GM08714 (cell line): ENCODE results near the gene LY6G6F.
"Not testable (repeated sequence)": the region's sequence is repeated elsewhere in the genome, so short reads cannot be mapped to it uniquely, and the experiment has no call there.

Source experiments
- H3K4me3 ChIP-seq: fragments of 200-500 bp; sonication (Bioruptor generic); 2 replicates; pipeline ENCODE4 v1.5.1; 2014; ENCODE audit warnings: mild to moderate bottlenecking, low read length, inconsistent platforms
- ZNF274 ChIP-seq: IDR thresholded peaks from 2 replicates; pipeline ENCODE4 v1.6.1; 2012; ENCODE audit warnings: mild to moderate bottlenecking, low read depth, low read length

Gene LY6G6F

GRCh38 chr6:31702819-31703716, 3.6 kb upstream of the LY6G6F start, which contains the start of gene ABHD16A:
TSS of gene ABHD16A (minus strand) at chr6:31703324. CDS start at chr6:31703281, 43 bp downstream.
- TF ChIP-seq ZNF274 = no peak
- peak within 1 kb of the TSS; percentile 94 for H3K4me3 ChIP-seq

DNA sequence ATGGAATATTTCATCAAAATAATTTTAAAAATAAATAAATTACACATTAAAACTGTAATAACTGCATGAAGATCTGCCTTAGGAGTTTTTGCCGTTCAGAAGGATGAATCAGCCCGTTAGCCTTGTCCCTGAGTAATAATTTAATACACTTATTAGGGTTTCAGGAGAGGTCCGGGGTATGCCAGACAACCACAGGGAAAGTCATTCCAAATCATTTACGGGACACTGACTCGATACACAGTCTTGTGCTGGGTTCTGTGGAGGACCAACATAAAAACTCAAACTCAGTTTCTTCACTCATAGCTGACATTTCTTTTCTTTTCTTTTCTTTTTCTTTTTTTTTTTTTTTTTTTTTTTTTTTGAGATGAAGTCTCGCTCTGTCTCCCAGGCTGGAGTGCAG, 735 bp upstream of the LY6G6F start:
- TF ChIP-seq ZNF274 = no peak
- no peak overlapping the region for H3K4me3 ChIP-seq

- no peak for TF ChIP-seq ZNF274
- H3K4me3 ChIP-seq = no peak overlapping the region
These were observed 1.0 kb downstream of the LY6G6F start for GRCh38 chr6:31707701-31708100.

DNA sequence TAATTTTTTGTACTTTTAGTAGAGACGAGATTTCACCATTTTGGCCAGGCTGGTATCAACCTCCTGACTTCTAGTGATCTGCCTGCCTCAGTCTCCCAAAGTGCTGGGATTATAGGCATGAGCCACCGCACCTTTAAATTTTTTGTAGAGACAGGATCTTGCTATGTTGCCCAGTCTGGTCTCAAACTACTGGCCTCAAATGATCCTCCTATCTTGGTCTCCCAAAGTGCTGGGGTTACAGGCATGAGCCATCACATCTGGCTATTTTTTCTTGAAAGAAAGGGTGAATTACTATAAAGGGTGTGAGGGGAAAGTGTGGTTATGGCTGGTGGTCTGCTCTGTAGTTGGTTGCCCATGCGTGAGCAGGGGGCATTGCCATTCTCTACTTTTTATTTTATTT, 1.6 kb downstream of the LY6G6F start:
- TF ChIP-seq ZNF274 = no peak
- no peak overlapping the region for H3K4me3 ChIP-seq

DNA sequence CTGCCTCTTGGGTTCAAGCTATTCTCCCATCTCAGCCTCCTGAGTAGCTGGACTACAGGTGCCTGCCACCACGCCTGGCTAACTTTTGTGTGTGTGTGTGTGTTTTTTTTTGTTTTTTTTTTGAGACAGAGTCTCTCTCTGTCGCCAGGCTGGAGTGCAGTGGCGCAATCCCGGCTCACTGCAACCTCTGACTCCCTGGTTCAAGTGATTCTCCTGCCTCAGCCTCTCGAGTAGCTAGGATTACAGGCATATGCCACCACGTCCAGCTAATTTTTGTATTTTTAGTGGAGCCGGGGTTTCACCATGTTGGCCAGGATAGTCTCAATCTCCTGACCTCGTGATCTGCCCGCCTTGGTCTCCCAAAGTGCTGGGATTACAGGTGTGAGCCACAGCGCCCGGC, 2.5 kb downstream of the LY6G6F start:
- not testable (repeated sequence) for H3K4me3 ChIP-seq

DNA sequence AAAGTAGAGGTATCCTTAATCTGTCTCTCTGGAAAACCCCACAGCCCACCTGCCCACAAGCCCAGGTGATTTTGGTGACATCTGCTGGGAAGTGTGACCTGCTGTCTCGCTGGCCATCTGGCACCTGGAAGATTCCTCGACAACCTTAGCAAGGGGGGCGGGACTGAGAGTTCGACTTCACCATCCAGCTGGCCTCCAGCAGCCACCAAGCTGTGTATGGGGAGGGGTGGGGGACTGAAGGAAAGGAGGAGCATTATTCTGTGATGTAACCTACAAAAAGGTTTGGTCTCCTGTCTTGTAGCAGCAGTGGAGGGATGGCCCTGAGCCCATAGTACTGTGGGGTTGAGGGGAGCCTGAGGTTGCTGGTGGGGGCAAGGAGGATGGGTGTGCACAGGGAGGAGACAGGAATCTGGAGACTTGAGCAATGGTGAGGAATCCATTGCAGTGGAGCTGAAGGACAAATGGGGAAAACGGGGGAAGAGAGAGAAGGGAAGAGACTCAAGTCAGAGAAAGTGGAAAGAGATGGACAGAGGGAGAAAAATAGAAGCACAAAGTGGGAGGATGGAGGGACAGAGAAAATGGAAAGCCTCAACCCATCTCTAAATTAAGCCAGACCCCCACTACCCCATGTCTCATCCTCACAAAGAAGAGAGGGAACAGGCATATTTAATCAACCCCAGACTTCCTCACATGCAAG, 4.0 kb downstream of the LY6G6F start:
- no peak overlapping the region for H3K4me3 ChIP-seq
- TF ChIP-seq ZNF274 = no peak

- TF ChIP-seq ZNF274 = no peak
- no peak overlapping the region for H3K4me3 ChIP-seq
These were observed 4.6 kb downstream of the LY6G6F start for GRCh38 chr6:31711233-31711632.

- no peak overlapping the region for H3K4me3 ChIP-seq
- TF ChIP-seq ZNF274 = no peak
These were observed 5.6 kb downstream of the LY6G6F start for GRCh38 chr6:31712296-31712695.

GRCh38 chr6:31713465-31713864, 6.8 kb downstream of the LY6G6F start:
- TF ChIP-seq ZNF274 = no peak

GRCh38 chr6:31713991-31714684, 7.5 kb downstream of the LY6G6F start:
- TF ChIP-seq ZNF274 = no peak
- no peak overlapping the region for H3K4me3 ChIP-seq

More at GRCh38 chr6:31713465-31713864, 6.8 kb downstream of the LY6G6F start:
- H3K4me3 ChIP-seq = no peak overlapping the region

DNA sequence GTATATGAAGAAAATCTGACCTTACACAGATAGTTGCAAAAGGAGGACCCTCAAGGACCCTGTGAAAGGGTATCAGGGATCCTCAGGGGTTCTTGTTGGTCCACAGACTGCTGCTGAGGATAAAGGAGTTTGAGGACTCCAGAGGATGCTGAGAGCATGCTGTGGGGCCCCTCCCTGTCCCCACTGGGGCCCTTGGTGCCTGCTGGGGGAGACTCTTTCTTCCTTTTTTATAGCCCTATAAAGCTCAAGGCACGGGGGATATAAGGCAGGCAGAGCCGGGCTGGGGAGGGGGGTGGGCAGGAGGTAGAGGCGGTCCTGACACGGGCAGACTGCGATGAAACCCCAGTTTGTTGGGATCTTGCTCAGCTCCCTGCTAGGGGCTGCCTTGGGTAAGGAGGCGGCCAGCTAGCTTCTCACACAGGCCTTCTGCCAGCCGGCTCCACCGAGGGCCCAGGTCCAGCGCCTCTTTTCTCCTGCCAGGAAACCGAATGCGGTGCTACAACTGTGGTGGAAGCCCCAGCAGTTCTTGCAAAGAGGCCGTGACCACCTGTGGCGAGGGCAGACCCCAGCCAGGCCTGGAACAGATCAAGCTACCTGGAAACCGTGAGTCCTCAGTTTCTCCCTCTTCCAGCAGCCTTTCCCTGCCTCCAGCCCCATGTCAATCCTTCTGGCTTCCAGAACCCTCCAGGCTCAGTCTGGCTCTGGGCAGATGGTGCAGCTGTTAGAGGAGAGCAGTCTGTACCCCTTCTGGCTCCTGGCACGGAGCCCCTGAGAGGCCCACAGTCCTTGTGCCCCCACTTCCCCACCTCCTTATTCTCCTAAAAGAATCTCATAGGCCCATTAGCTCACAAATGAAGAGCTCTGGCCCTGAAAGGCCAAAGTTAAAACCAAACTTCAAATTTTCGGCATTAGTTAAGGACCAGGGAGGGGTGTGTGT, 8.6 kb downstream of the LY6G6F start, which contains the start of gene LY6G6D:
Gene LY6G6D, plus strand, starts transcription at position 327 of the 937 bp plus-strand sequence. Its CDS starts 8 bp downstream, at position 335.
- H3K4me3 ChIP-seq = no peak within 1 kb of the TSS
- TF ChIP-seq ZNF274 = no peak

GRCh38 chr6:31717499-31718222, 11.0 kb downstream of the LY6G6F start:
- TF ChIP-seq ZNF274 = no peak
- H3K4me3 ChIP-seq = no peak overlapping the region

GRCh38 chr6:31718265-31718664, 11.6 kb downstream of the LY6G6F start:
- H3K4me3 ChIP-seq = no peak overlapping the region
- TF ChIP-seq ZNF274 = no peak

DNA sequence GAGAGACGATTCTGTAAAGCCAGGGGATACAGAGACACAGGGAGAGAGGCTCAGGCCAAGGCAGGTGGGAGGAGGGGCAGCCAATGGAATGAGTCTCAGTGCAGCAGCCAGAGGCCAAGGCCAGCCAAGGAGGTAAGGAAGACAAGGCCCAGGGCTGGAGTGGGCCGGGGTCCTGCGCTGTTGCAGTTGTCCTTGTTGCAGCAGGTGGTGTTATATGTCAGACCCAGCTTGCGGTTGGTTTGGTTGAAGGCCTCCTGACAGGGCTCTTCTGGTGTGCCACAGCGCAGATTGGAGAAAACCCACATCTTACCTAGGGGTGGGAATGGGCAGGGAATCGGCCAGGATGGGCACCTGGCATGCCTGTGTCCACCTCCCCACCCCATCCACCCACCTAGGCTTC, 12.3 kb downstream of the LY6G6F start:
- no peak for TF ChIP-seq ZNF274
- H3K4me3 ChIP-seq = no peak overlapping the region
